Diencephalon (tissue), 1 donor: ENCODE data around the gene ZC3H13. TPM values are rescaled to one million over a fixed set of nuclear protein-coding genes. Genes with fewer than 3 reads are reported as not detected.

Experiments used
- total RNA-seq: library from RNA; depleted of rRNA; stranded (reverse); fragments of >200 nt; gene quantifications from one replicate; pipeline ENCODE4 v1.2.3, GENCODE V29; 2014

Gene ZC3H13, protein sequence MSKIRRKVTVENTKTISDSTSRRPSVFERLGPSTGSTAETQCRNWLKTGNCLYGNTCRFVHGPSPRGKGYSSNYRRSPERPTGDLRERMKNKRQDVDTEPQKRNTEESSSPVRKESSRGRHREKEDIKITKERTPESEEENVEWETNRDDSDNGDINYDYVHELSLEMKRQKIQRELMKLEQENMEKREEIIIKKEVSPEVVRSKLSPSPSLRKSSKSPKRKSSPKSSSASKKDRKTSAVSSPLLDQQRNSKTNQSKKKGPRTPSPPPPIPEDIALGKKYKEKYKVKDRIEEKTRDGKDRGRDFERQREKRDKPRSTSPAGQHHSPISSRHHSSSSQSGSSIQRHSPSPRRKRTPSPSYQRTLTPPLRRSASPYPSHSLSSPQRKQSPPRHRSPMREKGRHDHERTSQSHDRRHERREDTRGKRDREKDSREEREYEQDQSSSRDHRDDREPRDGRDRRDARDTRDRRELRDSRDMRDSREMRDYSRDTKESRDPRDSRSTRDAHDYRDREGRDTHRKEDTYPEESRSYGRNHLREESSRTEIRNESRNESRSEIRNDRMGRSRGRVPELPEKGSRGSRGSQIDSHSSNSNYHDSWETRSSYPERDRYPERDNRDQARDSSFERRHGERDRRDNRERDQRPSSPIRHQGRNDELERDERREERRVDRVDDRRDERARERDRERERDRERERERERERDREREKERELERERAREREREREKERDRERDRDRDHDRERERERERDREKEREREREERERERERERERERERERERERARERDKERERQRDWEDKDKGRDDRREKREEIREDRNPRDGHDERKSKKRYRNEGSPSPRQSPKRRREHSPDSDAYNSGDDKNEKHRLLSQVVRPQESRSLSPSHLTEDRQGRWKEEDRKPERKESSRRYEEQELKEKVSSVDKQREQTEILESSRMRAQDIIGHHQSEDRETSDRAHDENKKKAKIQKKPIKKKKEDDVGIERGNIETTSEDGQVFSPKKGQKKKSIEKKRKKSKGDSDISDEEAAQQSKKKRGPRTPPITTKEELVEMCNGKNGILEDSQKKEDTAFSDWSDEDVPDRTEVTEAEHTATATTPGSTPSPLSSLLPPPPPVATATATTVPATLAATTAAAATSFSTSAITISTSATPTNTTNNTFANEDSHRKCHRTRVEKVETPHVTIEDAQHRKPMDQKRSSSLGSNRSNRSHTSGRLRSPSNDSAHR (N-terminal part only)
- total RNA-seq, result 44.1 TPM

DNA sequence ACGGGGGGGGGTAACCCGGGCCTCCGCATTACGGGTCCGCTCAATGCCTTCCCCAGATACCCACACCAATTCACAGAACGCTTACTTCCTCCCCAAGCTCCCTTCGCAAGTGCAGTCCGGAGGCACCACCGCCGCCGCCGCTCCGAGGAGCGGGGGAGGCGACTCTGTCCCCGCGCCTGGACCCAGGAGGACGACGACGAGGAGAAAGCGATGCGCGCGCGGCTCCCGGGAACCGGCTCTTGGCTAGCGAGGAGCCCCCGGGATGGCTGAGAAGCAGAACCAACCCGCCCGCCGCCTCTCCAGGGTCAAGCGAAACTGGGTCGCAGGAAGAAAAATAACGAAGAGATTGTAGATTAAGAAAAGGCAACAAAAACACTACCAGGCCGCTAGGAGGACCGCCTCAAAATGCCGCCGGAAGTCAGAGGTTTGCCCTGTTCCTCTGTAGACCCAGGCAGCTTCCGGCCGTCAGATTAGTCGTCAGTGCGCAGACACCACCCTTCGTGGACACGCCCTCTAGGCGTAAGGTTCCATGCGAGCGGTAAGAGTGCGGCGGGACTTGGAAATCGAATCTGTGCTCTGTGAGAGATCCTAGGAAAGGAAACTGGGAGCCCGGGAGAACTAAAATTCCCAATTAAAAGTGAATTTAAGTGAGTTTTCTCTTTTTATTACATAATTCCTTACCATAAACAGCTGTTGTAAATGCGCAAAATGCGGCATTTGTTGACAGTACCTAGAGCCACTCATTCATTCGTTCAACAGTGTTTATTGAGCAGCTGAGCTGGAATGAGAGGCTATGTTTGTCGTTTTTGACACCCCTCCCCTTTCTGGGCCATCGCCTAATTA lies at the start of gene ZC3H13:
Gene ZC3H13 (minus strand): TSS at position 428 of the 843 bp plus-strand sequence. CDS start 7,239 bp downstream, outside the sequence.

Other genes with a start within 250 kb of the ZC3H13 start
- gene SIAH3, start 201.0 kb downstream of the ZC3H13 start, total RNA-seq, result 5.3 TPM
- gene CPB2, start 52.3 kb upstream of the ZC3H13 start, total RNA-seq, result not detected
- gene LCP1, start 129.4 kb upstream of the ZC3H13 start, total RNA-seq, result 13.4 TPM
- 1.8 TPM for gene LRRC63, start 159.2 kb upstream of the ZC3H13 start, total RNA-seq